HK-2 (cell line): ENCODE data around the gene COG3.

Experiments
- DNase-seq: peaks from one replicate; pipeline ENCODE4 v3.0.0-alpha.2; 2018; ENCODE audit not compliant: unreplicated experiment

COG3 gene

DNA sequence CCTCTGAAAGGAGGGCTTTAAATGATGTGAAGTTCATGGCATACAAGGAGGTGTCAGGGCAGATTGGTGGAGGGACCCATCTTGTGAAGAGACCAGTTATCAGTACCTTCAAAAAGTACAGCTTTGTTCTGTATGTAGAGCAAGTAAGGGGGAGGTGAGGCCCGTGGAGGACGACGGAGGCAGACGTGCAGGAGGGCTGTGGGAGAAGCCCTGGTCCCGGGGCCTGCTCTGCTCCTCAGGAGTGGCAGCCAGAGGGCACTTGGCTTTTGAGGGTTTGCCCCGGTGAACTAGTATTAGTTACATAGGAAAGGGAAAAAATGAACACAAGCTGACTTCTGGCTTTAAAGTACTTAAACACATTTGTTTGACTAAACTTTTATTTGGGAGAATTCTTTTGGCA is 42.1 kb downstream of the COG3 start:
- DNase-seq: no peak

DNA sequence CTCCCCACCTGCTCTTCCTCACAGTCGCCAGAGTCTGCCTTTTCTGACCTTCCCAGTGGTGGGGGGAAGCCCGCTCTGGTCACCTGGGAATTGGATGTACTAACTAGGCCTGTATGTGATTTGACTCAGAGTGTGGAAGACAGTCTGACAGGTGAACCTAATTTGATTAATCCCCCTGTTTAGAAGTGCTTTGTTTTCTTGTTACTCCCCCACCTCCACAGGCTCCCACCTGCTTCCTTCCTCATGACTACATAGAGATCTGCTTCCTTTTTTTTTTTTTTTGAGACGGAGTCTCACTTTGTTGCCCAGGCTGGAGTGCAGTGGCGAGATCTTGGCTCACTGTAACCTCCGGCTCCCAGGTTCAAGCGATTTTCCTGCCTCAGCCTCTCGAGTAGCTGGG is 44.0 kb downstream of the COG3 start:
- no peak for DNase-seq

DNA sequence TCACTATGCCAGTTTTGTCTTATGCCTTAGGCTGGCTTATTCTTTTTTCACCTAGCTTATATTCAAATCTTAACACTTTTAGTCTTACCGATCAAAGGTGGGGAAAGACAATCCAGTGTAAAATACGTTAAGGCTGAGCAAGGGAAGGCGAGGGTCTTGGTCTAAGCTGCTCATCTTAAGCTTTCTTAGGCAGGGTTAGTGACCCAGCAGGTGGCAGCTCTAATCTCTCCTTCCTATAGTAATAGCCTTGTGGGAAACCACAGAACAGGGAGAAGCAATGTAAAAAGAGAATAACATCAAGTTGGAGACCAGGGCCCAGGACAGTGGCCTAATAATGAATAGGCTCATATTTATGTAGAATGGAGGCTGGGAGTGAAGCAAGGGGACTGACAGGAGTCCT is 45.9 kb downstream of the COG3 start:
- DNase-seq: no peak

DNA sequence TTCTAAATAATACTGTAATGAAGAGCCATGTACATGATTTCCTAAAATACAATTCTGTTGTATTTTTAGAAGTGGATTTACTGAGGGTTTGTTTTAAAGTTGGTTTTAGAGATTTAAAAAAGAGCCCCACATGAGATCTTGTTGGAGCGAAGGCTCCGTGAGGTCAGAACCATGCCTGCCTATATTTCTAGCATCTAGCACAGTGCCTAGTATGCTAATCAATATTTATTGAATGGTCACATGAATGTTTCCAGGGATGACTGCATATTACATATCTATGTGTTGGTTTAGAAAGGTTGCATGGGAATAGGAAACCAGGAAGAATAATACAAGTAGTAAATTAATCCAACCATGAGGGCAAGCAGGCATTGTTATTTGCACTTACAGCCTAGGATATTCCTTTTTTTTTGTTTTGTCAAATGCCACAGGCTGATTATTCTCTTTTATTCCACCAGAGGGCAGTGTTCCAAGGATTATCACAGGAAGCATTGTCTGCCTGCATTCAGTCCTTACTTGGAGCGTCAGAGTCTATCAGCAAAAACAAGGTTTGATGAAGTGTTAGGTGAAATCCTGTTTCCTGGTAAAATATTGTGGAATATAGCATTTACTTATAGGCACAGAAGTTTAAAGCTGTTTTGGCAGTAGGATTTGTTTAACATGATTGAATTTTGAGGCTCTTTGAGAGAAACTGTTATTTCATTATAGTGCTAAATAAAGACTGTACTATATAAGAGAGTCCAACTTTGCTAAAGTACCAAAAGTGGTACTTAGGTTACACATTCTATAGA is 46.8 kb downstream of the COG3 start:
- no peak for DNase-seq

DNA sequence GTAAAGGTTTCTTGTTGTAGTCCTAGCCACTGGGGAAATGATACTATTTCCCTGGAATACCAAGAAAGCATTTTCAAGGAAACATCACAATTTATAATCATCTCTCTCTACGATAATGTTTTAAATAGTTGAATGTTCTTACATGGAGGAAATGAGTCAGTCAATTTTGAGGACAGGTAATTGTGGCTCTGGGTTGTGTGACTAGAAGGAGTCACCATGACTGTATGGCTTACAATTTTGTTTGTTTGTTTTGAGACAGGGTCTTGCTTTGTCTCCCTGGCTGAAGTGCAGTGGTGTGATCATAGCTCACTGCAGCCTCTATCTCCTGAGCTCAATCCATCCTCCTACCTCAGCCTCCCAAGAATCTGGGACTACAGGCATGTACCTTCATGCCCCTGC is 47.4 kb downstream of the COG3 start:
- DNase-seq: no peak

DNA sequence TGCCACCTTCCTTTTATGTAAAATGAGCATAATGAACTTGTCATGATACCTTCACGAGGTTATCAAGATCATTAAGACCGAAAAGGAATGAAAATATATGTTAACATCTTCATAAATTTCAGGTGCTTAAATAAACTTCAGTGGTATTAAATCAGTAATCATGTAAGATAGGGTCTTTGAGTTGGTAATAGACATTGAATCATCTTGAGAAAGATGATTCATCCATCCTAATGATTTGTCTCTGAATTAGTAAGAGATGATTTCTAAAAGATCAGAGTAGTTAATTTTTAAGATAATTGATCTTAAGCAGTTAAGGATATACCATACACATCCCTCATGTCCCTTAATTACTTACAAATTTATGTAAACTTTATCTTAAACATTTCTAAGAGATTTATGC is 52.0 kb downstream of the COG3 start:
- DNase-seq: no peak

DNA sequence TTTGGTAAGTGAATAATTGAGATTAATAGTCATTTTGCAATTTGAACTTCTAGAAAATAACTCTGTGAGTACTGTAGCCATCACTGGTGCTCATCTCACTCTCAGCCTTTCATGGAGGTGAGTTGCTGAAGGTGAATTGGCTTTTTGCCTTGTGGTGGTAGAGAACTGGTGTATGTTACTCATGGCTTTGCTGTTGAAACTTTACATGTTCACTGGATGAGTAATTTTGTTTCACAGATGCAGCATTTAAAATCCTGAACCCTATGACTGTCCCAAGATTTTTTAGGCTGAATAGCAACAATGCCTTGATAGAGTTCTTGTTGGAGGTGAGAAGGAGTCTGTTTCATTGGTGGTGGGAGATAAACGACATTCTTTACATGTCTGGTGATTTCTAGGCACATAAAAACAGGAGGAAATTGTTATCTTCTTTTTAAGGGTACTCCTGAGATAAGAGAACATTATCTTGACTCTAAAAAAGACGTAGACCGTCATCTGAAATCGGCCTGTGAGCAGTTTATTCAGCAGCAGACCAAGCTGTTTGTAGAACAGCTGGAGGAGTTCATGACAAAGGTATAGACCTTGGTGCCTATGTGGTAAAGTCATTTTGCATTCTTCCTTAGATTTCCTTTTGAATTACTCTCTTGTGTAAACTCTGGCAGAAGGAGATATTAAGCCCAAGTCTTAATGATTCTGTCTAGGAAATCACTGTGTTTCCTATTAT is 53.9 kb downstream of the COG3 start:
- no peak for DNase-seq

DNA sequence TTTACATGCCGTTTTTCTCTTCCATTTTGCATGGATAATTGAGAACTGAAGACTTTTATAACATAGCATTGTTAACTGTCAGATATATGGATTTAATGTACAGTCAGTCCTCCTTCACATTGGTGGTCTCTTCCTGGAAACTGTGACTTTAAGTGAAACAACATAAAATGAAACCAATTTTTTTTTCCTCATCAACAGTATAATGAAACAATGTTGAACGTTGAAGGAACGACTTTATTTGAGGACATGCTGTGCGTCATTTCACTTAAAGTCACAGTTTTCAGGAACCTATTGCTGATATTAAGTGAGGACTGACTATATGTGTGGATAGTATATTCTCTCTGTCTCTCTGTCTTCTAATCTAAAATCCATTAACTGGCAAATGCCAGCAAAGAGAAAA is 54.8 kb downstream of the COG3 start:
- DNase-seq: no peak

DNA sequence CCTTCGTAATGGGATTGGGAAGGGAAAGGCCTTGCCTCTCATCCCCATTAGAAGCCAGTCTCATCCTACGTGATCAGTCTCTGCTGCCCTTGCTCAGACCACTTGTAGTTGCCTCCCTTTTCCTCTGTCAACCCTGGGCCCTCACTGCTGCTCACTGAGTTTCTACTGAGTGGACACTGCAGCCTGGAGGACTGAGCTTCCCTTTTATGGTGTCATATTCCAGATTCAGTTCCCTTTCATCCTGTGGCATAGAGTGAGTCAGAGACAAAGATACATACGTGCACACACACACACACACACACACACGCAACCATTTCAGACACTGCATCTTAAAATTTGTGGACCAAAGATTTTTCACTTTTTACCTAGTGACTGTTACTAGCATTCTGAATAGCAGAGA is 56.6 kb downstream of the COG3 start:
- DNase-seq: no peak

DNA sequence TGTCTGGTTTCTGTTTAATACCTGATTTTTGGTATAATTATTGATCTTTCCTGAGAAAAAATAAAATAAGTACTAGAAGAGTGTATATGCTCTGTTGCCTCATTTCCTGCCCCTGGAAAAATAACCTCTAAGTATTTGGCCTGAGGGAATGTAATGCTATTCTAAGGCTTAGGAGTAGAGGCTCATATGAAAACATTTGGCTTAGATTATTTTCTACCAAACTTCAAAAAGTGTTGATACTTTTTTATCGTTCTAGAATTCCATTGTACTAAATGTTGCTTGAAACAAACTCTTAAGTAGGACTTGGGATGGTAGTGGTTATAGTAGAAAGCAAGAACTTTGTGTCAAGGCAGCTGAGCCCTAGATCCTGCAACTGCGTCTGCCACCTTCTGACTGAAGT is 57.8 kb downstream of the COG3 start:
- DNase-seq: no peak

DNA sequence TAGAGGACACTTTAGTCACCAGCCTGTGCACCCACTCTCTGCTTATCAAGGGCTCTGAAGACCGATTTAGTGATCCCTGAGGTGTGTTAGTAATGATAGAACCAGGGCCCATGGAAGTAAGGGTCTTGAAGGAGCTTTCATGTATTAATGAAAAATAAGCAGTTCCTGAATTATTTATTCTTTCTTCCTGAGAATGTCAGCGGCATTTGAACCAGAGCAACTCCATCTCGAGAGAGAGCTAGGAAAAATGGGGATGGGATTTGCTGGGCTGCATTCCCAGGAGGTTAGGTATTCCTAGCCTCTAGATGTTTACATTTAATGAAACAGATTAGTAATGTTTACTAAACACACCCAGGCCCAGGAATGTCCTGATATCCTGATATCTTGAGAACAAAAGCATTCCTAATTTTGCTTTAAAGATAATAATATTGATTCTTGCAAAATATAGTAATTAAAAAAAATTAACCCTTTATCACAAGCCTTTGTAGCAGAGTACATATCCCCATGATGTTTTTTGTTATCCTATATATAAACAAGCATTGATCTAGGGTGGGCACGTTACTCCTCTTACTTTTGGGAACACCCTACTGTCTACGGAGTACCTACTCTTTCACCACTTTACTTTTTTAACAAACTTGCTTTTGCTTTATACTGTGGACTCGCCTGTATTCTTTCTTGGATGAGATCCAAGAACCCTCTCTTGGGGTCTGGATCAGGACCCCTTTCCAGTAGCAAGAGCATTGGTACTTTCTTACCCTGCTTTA is 63.1 kb downstream of the COG3 start:
- DNase-seq: no peak

DNA sequence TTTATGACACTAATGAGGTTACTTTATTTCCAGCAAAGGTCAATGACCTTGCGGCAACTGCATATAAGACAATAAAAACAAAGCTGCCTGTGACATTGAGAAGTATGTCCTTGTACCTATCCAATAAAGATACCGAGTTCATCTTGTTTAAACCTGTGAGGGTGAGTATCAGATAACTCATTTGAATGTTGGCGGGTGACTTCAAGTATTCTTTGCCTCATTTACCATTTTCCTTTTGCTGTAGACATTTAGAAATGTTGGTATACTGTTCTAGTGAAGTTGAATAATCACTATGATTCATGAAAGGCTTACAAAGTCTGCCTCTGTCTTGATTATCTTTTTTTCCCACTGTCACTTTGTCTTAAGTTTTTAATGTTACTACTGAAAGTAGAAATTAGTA is 65.0 kb downstream of the COG3 start:
- no peak for DNase-seq

DNA sequence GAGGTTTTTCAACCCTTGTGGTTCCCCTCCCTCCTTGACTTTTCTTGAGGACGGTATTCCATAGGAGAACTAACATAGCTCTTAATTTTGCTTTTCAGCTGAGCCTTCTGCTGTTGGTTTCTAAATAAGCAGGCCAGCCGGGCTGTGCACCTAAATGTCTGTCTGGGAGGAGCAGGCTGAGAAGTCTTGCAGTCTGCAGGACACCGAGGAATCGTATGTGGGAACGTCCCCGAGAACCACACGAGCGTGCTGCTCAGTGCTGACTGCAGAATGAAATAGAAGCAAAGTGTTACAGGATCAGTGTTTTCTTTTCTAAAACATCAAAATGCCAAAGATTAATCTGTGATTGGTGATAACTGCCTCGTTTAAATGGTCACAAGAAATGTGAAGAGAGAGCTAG is 69.9 kb downstream of the COG3 start:
- DNase-seq: no peak

DNA sequence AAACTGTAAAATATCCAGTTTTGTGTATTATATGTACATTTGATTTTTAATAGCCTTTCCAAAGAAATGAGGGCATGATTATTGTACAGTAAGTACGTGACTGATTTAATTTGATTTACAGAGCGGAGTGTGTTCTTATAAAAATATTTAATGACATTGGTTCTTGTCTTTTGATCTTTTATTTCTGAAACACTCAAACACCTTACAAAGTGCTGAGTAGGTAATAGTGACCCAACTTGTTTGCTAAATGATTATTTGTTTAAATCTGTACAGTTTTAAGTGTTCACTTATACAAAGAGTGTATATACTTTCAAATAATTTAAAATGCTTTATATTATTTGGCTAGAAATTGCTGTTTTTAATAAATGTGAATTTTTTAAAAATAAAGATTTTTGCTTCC is 71.5 kb downstream of the COG3 start:
- DNase-seq: no peak

DNA sequence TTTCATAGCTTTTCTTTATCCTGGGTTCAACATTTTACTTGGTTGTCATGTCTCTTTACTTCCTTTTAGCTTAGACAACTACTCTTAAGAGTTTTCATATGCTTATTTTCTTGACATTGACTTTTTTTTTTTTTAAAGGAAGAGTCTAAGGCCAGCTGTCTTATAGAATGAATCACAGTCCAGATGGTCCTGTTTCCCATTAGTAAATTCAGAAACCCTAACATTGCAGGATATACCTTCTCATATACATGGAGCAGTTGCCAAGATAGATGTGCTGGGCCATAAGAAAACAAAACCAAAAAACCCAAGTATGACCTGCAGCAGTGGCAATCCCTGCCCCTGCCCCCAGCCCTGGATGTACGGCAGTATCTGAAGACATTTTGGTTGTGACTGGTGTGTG is 72.8 kb downstream of the COG3 start:
- DNase-seq: no peak

DNA sequence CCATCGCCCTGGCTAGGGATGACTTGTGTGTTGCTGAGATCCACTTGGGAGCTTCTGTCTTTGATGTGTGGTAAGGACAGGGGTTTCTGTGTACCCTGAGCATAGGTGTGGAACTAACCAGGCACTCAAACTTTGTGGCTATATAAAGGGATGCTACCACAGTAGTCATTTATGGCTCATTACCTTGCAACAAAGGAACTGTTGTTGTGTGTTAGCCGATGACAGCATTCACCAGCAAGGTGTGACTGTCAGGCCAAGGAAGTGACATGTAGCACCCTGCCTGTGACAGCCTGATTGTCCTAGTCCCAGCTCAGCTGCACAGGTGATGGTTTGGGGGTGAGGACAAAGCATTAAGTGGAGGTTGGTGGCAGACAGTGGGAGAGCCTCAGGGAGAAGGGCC is 73.6 kb downstream of the COG3 start:
- no peak for DNase-seq

DNA sequence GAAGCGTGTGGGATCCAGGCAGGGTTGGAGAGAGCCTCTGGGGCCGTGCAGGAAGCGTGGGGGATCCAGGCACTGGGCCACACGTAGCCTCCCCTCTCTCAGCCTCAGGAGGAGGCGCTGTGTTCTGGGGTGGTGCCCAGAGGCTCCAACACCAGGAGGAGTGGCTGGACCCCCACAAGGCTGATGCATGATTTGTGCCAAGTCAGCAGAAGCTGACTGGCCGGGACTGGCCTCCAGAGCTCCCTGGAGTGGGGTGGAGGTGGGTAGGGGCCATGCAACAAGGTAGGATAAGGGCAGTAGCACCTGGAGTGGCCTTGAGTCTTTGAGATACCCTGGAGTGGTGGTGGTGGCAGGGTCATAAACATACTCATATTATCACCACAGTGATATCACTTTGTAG is 75.5 kb downstream of the COG3 start:
- DNase-seq: no peak

DNA sequence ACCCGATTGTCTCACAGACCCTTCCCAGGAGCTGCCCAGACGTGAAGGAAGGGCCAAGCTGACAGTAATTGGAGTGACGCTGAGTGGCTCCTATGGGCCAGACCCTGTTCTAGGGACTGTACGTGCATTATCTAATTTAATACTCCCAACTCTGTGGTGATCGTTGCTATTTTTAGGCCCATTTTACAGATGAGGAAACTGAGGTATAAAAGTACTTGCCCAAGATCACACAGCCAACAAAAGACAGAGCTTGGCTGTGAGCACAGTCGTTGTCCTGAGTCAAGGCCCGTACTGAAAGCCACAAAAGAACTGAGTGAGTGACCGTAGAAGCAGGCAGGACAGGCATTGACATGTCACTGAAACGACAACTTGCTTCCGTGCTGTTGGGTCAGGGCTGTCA is 76.1 kb downstream of the COG3 start:
- DNase-seq: no peak

DNA sequence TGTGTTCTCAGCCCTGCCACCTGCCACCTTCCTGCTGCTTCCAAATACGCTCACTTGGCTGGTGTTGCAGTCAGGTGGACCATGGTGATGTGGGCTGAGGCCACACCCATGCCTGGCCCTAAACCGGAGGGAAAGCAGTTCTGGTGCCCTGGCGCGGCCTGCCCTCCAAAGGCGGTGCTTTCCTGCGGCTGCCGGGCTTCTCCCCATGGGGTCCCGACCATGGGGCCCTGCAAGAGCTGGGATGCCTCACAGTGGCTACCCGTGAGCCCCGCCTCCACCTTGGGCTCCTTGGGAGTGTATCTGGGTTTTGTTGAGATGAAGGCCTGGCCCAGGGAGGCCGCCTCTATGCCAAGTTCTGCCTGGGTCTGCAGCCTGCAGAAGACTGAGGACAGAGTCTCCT is 77.1 kb downstream of the COG3 start:
- DNase-seq: no peak

DNA sequence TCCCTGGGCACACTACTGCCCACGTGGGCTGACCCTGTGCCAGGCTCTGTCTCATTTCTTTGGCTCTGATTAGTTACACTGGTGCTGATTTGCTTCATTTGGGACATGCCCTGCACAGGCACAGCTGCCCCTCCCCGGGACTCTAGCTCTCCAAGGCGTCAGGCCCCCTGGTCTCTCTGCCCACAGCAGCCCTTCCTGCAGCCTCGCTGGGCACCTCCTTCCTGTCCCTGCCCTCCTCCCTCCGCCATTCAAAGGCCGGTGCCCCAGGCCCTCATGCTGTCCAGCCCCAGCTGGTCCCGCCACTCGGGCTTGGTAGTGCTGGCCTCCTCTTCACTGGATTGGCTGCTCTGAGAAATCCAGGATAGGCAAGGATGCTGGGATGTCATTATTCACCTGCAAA is 77.7 kb downstream of the COG3 start:
- DNase-seq: no peak

DNA sequence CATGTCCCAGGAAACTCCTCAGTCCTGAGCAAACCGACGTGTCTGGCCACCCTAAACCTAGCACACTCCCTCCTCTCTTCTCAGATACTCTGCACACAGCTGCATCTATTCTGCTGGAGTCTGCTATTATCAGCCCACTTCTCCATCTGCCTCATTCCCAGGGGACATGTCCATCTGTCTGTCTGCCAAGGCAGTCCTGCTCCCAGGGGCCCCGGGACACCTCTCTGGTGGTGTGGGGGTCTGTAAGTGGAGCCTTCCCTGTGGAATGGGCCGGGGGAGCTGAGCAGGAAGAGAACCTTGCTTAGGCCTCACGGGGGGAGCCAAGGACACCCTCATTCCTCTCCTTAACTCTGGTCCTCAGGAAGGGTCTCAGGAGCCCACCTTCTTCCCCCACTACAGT is 78.1 kb downstream of the COG3 start:
- no peak for DNase-seq

DNA sequence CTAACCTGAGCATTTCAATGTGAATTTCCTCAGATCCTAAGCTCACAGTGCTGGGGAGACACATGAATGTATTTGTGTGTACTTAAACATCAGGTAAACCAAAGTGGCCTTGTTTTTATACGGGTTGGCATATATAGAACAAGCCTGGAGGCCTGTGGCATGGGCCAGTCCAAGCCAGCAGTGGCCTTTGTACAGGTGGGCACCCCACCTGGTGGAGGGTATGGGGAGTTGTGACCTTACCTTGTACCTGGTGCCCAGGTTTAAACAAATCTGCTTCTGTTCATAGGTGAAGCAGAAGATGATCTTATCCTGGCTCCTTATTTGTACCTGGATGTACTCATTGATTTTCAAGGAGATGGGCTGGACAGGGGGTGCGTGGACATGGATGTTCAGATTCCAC is 79.8 kb downstream of the COG3 start:
- DNase-seq: no peak
